Stimulated activated CD8-positive, alpha-beta memory T cell treated with anti-CD3 and anti-CD28 coated beads, Interleukin-12 subunit alpha, Interleukin-12 subunit beta, amount 100 ng/mL, for 24 hours (primary cell): Measurements from ENCODE around the gene ELANE.
"Not testable (repeated sequence)": the region's sequence is repeated elsewhere in the genome, so short reads cannot be mapped to it uniquely, and the experiment has no call there.

Experiments used
- DNase-seq: peaks from one replicate; pipeline ENCODE4 v3.0.0-alpha.2; 2020; ENCODE audit errors: extremely low read depth

The ELANE gene

GRCh38 chr19:879711-880438, 27.8 kb downstream of the ELANE start:
- DNase-seq = no peak

GRCh38 chr19:881385-882071, 29.4 kb downstream of the ELANE start:
- DNase-seq = no peak

GRCh38 chr19:882871-883497, 30.9 kb downstream of the ELANE start:
- no peak for DNase-seq

GRCh38 chr19:883661-884211, 31.6 kb downstream of the ELANE start:
- DNase-seq = no peak

DNA sequence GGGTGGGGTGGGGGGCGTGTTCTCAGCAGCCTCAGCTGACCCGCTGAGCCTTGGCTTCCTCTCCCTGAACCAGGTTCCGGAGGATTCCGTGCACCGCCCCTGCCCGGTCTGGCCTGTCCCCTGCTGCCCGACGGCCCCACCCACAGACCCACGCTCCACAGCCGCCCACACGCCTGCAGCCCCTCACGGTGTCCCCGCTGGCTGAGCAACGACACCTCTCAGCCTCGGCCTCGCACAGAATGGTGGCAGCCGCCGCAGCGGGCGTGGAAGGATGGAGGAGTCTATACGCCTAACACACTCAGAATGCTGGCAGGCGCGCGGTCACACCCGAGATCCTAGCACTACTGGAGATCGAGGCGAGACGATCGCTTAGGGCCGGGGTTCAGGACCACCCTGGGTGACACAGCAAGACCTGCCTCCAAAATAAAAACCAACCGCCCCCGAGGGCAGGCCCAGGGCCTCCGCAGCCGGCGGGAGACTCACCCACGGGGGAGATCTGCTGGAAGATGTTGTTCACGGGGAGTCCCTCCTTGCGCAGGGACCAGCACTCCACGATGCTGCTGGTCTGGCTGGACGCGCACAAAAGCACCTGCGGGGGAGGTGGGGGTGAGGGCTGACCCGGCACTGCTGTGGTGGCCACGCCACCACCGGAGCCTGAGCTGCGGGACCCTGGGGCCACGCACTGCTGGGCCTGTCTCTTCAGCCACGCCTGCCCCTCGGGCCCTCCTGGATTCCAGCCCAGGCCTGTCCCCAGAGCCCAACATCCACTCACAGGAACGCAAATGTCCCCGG, 32.5 kb downstream of the ELANE start:
- DNase-seq = no peak

DNA sequence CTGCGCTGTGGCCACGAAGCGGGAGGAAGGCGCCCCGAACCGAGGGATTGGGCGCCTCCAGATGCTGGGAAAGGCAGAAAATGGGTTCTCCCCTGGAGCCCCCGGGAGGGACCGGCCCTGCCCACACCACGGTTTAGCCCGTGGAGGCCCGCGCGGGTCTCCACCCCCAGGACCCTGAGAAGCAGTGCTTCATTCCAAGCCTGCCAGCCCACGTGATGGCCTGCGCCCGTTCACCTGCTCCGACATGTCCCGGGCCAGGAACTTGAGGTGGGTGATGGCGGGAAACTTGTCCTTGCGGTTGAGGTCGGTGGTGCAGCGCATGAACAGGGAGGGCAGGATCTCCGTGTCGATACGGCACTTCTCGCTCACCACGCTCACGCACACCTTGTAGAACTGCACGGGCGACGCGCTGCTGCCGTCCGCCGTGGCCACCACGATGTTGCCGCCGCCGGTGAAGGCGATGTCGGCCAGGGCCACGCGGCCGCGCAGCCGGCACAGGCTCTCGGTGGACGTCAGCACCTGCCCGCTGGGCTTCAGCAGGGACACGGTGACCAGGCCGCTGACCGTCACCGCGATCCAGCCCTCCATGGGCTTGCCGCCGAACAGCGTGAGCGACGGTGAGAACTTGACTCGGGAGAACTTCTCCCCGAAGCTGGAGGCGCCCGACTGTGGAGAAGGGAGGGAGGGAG, 33.6 kb downstream of the ELANE start:
- DNase-seq = no peak

DNA sequence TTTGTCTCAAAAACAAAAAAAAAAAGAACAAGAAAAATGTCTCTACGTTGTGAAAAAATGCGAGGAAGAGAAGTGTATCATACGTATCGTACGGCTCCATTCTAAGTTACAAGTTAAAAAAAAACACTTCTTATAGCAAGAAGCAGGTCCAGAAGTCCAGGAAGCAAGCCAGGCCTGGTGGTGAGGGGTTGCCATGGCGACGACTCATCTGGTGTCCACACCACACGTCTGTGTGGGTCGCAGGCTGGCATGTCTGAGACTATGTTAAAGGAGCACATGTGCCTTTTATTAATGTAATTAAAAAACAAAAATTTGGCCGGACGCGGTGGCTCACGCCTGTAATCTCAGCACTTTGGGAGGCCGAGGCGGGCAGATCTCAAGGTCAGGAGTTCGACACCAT, 35.0 kb downstream of the ELANE start:
- no peak for DNase-seq

DNA sequence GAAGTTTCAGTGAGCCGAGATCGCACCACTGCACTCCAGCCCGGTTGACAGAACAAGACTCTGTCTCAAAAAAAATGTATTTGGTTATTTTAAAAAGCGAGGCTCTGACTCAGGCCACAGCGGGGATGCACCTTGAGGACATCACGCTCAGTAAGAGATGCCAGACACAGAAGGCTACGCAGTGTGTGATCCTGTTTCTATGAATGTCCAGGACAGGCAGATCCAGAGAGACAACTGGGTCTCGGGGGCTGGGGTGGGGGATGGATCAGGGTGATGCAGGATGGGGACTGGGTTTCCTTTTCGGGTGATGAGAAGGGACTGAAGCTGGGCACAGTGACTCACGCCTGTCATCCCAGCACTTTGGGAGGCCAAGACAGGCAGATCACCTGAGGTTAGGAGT, 35.5 kb downstream of the ELANE start:
- DNase-seq = no peak

DNA sequence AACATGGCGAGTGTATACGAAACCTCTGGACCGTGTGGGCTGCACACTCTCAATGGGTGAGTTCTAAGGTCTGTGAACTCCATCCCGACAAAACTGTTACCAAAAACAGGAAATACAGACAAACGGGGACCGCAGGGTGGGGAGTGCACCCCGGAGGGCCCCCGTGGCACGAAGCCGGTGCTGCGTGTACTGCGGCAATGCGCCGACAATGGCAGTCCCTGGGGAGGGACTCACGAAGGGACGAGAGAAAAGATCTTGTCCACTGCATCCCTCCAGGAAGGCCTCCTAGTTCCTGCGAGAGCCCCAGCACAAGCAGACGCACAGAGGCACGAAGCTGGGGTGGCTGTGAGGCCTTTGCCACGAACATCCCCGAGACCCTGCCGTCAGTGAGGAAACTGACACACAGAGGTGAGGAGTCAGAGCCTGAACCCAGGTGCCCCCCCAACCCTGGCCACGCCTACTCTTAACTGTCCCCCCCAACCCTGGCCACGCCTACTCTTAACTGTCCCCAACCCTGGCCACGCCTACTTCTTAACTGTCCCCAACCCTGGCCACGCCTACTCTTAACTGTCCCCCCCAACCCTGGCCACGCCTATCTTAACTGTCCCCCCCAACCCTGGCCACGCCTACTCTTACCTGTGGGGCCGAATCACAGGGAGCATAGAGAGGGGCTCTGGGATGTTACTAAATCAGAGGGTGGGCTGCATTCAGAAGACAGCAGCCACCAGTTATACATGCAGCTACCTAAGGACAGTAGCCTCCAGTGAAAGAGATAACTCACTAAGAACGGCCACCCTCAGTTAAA, 36.7 kb downstream of the ELANE start:
- DNase-seq = no peak

- DNase-seq = no peak
Observed at GRCh38 chr19:889662-890295, 37.7 kb downstream of the ELANE start.

GRCh38 chr19:890831-891230, 38.7 kb downstream of the ELANE start:
- no peak for DNase-seq

- DNase-seq = not testable (repeated sequence)
Observed at GRCh38 chr19:891421-892200, 39.5 kb downstream of the ELANE start.

DNA sequence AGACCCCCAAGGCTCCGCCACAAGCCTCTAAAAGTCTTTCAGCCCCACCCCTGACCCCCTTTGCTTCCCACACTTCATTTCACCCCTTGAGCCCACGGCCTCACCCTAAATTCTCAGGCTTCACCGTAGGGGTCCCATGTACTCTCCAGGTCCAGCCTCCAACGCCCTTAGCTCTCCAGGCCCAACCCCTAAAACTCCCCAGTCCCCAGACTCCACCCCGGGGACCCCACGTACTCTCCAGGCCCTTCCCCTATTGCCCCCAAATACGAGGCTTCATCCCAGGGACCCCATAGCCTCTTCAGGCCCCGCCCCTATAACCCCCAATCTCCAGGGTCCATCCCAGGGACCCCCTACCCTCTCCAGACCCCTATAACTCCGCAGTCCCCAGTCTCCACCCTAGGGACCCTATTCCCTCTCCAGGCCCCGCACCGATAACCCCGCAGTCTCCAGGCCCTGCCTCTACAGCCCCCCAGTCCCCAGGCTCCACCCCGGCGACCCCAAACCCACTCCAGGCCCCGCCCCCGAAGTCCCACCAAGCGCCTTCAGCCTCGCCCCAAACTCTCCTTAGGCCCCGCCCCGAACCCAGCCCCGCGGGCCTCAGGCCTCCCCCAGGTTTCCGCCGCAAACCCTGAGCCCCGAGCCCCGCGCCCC, 40.3 kb downstream of the ELANE start:
- no peak for DNase-seq

- DNase-seq = peak; percentile 70
Observed at GRCh38 chr19:892894-893689, 41.0 kb downstream of the ELANE start, which contains the start of the genes MED16 and RNU6-9. MED16 (minus strand) TSS chr19:893187; CDS start chr19:891131, 2,056 bp downstream. RNU6-9 (plus strand) TSS chr19:893484.

- no peak for DNase-seq
Observed at GRCh38 chr19:896434-896833, 44.3 kb downstream of the ELANE start.

- DNase-seq = no peak
Observed at GRCh38 chr19:896999-897398, 44.9 kb downstream of the ELANE start.

DNA sequence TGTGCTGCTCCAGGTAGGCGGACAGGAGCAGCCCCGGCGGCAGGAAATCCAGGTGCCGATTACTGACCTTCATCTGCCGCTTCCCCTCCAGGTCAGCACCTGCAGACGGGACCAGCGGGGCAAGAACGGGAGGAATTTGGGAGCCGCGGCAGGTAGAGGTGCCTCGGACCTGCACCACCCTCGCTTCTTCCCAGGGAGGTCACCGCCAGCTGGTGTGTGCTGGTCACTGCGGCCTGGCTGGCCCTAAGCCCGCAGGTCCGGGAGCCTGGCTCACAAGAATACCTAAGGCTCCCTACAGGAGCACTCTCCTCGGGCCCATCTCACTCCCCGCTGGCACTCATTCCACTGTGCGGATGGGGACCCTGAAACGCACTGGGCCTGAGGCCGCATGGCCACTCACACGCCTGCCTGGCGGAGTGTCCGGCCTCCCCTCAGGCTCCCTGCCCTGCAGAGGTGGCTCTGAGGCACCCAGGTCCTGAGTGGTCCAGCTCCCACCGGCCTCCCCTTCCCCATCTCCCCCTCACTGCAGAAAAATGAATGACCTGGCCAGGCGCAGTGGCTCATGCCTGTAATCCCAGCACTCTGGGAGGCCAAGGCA, 45.4 kb downstream of the ELANE start:
- no peak for DNase-seq
